Breast epithelium (tissue), 4 donors: ENCODE data around the gene AOC3. TPM values are rescaled to one million over a fixed set of nuclear protein-coding genes. Genes with fewer than 3 reads are reported as not detected.
"Not testable (repeated sequence)": the region's sequence is repeated elsewhere in the genome, so short reads cannot be mapped to it uniquely, and the experiment has no call there.

Experiments used
- DNase-seq, 2 donors: peaks; one replicate each; pipeline ENCODE4 v3.0.0-alpha.2; 2019; ENCODE audit warnings: low spot score in 2 of 2
- H3K27ac ChIP-seq, 2 donors: fragments of 200-600 bp; sonication (generic) in 1 of 2; one replicate each; pipeline ENCODE4 v1.5.1; 2016 to 2019; ENCODE audit warnings: mild to moderate bottlenecking in 1 of 2
- H3K27me3 ChIP-seq, 2 donors: fragments of 200-600 bp; sonication (generic) in 1 of 2; one replicate each; pipeline versions ENCODE4 v1.5.1 to v1.6.0; 2017 to 2019; ENCODE audit warnings: control low read depth in 1 of 2, mild to moderate bottlenecking in 1 of 2
- H3K36me3 ChIP-seq: fragments of 200-600 bp; one replicate; pipeline ENCODE4 v1.5.1; 2019
- H3K4me1 ChIP-seq, 2 donors: fragments of 200-600 bp; sonication (generic); one replicate each; pipeline ENCODE4 v1.5.1; 2016 to 2019; ENCODE audit warnings: control low read depth in 1 of 2
- H3K4me3 ChIP-seq, 3 donors: fragments of 200-600 bp; sonication (generic); 1 replicate in 2 of 3; 2 replicates in 1 of 3; pipeline ENCODE4 v1.5.1; 2016 to 2019; ENCODE audit warnings: mild to moderate bottlenecking in 3 of 3, moderate library complexity in 2 of 3
- H3K9me3 ChIP-seq, 2 donors: fragments of 200-600 bp; sonication (generic) in 1 of 2; one replicate each; pipeline ENCODE4 v1.5.1; 2016 to 2019; ENCODE audit warnings: control low read depth in 1 of 2
- CTCF ChIP-seq, 3 donors: fragments of 450-650 bp; IDR thresholded peaks; one replicate each; pipeline ENCODE4 v1.5.1; 2016 to 2017; ENCODE audit warnings: antibody characterized with exemption in 3 of 3, mild to moderate bottlenecking in 3 of 3, moderate library complexity in 3 of 3
- POLR2A ChIP-seq: fragments of 450-650 bp; IDR thresholded peaks from one replicate; pipeline ENCODE4 v1.6.1; 2016; ENCODE audit warnings: antibody characterized with exemption, mild to moderate bottlenecking, moderate library complexity
- POLR2AphosphoS5 ChIP-seq, 3 donors: sonication (generic); formaldehyde crosslinking; IDR thresholded peaks; one replicate each; pipeline ENCODE4 v1.6.1; 2017; ENCODE audit warnings: antibody characterized with exemption in 3 of 3
- intact Hi-C: fragments of 100-400 bp; cut with DNase I; formaldehyde crosslinking; loops from one replicate; pipeline ENCODE4 v1.15.1; 2023; ENCODE audit warnings: low total_unique reads
- total RNA-seq, 3 donors: library from RNA; depleted of rRNA; stranded (reverse); fragments of >200 nt; gene quantifications; one replicate each; pipeline ENCODE4 v1.1.0, GENCODE V29; 2016

The AOC3 gene
- total RNA-seq, 3 donors from 2014 or later = 16.2 to 247 (median 25.6) TPM

GRCh38 chr17:42898147-42898811, 47.3 kb downstream of the AOC3 start:
- no peak overlapping the region for H3K4me3 ChIP-seq
- H3K9me3 ChIP-seq = no peaks in the 10 kb centered on the region
- TF ChIP-seq POLR2AphosphoS5 (IDR thresholded peaks at IDR 0.05) = no peak
- no peaks in the 10 kb centered on the region for H3K36me3 ChIP-seq
- no peaks in the 10 kb centered on the region for H3K4me1 ChIP-seq
- no peak overlapping the region for H3K27ac ChIP-seq
- DNase-seq = no peak
- intact Hi-C loops = no loop called here
- peaks cover 0 to 6% of the 10 kb centered on the region in 2 donors for H3K27me3 ChIP-seq

GRCh38 chr17:42899981-42900380, 49.0 kb downstream of the AOC3 start:
- H3K27me3 ChIP-seq, H3K4me3 ChIP-seq, H3K4me1 ChIP-seq, DNase-seq, H3K9me3 ChIP-seq, intact Hi-C loops, H3K36me3 ChIP-seq, H3K27ac ChIP-seq: not testable (repeated sequence)

GRCh38 chr17:42900460-42901331, 49.7 kb downstream of the AOC3 start, which contains the start of gene G6PC1:
Gene G6PC1 (plus strand): TSS chr17:42900799. CDS start chr17:42900877, 78 bp downstream.
- H3K27ac ChIP-seq = no peak within 1 kb of the TSS
- no peaks in the 10 kb centered on the region for H3K4me1 ChIP-seq
- H3K27me3 ChIP-seq = peaks cover 0 to 6% of the 10 kb centered on the region in 2 donors
- H3K4me3 ChIP-seq = no peak within 1 kb of the TSS
- TF ChIP-seq CTCF (IDR thresholded peaks at IDR 0.05) (no peak), POLR2A (no peak), POLR2AphosphoS5 (IDR thresholded peaks at IDR 0.05) (no peak)
- no peaks in the 10 kb centered on the region for H3K36me3 ChIP-seq
- intact Hi-C loops = no loop called here
- H3K9me3 ChIP-seq = no peaks in the 10 kb centered on the region
- DNase-seq = no peak

- DNase-seq = no peak
- H3K27ac ChIP-seq = no peak overlapping the region
- H3K36me3 ChIP-seq = no peaks in the 10 kb centered on the region
- no peak overlapping the region for H3K4me3 ChIP-seq
- H3K4me1 ChIP-seq = no peaks in the 10 kb centered on the region
- H3K9me3 ChIP-seq = no peaks in the 10 kb centered on the region
- TF ChIP-seq POLR2A = no peak
- no peak for TF ChIP-seq CTCF (IDR thresholded peaks at IDR 0.05)
- no peak for TF ChIP-seq POLR2AphosphoS5 (IDR thresholded peaks at IDR 0.05)
- intact Hi-C loops = no loop called here
- peaks cover 0 to 6% of the 10 kb centered on the region in 2 donors for H3K27me3 ChIP-seq
Observed at GRCh38 chr17:42901535-42902229, 50.7 kb downstream of the AOC3 start.

- Histone ChIP-seq H3K4me1 (no peaks in the 10 kb centered on the region), H3K27me3 (peaks cover 0 to 11% of the 10 kb centered on the region in 2 donors), H3K27ac (no peak overlapping the region), H3K9me3 (no peaks in the 10 kb centered on the region), H3K4me3 (no peak overlapping the region), H3K36me3 (no peaks in the 10 kb centered on the region)
- TF ChIP-seq POLR2AphosphoS5 (IDR thresholded peaks at IDR 0.05) (no peak), CTCF (IDR thresholded peaks at IDR 0.05) (no peak), POLR2A (no peak)
- no peak for DNase-seq
- intact Hi-C loops = no loop called here
Observed at GRCh38 chr17:42904110-42904469, 53.1 kb downstream of the AOC3 start.
